NCI-H526 (cell line): ENCODE results near the gene NPIPB4.
"Not testable (repeated sequence)": the region's sequence is repeated elsewhere in the genome, so short reads cannot be mapped to it uniquely, and the experiment has no call there.

ENCODE experiments used
- DNase-seq, 2 experiments: peaks; one replicate each; lab custom pipeline; 2025; lab: John Stamatoyannopoulos, UW

The NPIPB4 gene

DNA sequence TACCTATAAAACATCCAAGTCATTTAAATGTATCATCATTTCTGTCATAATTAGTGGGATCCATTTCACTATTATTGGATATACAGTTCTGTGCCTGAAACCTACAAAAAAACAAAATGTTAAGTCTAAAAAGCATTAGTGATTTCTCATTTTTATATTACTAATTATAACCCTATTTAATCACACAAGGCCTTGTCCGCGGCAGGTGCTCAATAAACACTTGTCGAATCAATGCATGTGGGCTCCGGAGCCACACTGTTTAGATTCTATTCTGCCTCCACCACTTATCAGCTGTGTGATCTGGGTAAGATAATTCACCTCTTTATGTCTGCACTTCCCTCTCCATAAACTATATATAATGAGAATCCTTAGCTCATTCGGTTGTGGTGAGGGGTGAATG is at the start of gene NPIPB4:
Gene NPIPB4, minus strand, starts transcription at position 101 of the 400 bp plus-strand sequence. CDS start 378 bp downstream, outside the sequence.
- DNase-seq, result not testable (repeated sequence)

- not testable (repeated sequence) for DNase-seq
These were observed 41.4 kb upstream of the NPIPB4 start for GRCh38 chr16:21898998-21899397.

- DNase-seq, result not testable (repeated sequence)
These were observed 24.4 kb upstream of the NPIPB4 start for GRCh38 chr16:21881988-21882387.

GRCh38 chr16:21837186-21837585 is 20.4 kb downstream of the NPIPB4 start:
- DNase-seq, result not testable (repeated sequence)

- not testable (repeated sequence) for DNase-seq
These were observed 21.2 kb downstream of the NPIPB4 start for GRCh38 chr16:21836334-21836733.

DNA sequence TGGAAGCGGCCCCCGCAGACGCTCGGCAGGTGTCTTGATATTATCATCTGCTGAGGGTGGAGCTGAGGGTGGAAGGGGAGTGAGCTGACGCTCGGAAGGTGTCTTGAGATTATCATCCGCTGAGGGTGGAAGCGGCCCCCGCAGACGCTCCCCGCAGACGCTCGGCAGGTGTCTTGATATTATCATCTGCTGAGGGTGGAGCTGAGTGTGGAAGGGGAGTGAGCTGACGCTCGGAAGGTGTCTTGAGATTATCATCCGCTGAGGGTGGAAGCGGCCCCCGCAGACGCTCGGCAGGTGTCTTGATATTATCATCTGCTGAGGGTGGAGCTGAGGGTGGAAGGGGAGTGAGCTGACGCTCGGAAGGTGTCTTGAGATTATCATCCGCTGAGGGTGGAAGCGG is 21.8 kb downstream of the NPIPB4 start:
- not testable (repeated sequence) for DNase-seq

DNA sequence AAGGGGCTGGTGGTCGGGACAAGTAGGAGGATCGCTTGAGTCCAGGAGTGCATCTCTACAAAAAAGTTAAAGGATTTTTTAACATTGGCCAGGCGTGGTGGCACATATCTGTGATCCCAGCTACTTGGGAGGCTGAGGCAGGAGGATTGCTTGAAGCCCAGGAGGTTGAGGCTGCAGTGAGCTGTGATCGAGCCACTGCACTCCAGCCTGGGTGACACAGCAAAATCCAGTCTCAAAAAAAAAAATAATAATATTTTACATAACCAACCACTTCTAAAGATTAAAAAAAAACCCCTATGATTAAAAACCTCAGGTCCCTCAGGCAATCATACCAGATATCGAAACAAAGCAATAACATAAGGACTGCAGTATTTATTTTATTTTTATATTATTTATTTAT is 23.3 kb downstream of the NPIPB4 start:
- DNase-seq, result not testable (repeated sequence)

DNA sequence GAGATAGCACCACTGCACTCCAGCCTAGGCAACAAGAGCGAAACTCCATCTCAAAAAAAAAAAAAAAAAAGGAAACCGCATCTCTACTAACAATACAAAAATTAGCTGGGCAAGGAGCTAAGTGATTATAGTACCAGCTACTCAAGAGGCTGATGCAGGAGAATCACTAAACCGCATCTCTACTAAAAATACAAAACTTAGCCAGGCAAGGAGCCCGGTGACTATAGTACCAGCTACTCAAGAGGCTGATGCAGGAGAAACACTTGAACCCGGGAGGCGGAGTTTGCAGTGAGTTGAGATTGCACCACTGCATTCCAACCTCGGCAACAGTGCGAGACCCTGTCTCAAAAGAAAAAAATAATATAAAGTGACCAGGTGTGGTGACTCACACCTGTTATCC is 27.6 kb downstream of the NPIPB4 start:
- DNase-seq, result not testable (repeated sequence)

DNA sequence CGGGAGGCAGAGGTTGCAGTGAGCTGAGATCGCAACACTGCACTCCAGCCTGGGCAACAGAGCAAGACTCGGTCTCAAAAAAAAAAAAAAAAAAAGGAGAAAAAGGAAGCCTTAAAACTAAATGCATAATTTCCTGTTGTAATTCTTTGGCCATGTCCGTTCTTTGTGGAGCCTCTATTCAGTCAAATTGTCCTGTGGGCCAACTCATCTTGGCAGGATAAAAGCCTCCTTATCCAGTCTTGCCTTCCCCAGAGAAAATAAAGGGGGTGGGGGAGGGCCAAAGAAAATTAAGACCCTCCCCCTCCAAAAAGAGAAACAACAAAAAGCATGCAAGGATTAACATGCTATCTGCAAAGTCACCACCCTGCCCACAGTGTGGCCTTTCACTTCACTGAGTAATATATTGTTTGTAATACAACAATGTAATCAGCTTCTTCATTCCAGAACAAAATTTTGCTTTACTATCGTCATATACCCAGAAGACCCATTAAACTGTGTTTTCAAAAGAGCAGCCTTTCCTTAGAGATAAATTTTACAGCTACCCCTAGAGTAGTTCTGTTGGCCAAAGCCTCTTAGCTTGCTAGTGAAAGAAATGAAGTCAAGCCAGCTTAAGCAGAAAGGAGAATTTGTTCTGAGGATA is 31.4 kb downstream of the NPIPB4 start:
- DNase-seq, result not testable (repeated sequence)

GRCh38 chr16:21825526-21825925 is 32.0 kb downstream of the NPIPB4 start:
- not testable (repeated sequence) for DNase-seq

DNA sequence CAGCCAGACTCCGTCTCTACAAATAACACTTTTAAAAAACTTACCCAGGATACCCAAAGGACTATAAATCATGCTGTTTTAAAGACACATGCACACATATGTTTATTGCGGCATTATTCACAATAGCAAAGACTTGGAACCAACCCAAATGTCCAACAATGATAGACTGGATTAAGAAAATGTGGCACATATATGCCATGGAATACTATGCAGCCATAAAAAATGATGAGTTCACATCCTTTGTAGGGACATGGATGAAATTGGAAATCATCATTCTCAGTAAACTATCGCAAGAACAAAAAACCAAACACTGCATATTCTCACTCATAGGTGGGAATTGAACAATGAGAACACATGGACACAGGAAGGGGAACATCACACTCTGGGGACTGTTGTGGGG is 34.3 kb downstream of the NPIPB4 start:
- DNase-seq, result not testable (repeated sequence)

DNA sequence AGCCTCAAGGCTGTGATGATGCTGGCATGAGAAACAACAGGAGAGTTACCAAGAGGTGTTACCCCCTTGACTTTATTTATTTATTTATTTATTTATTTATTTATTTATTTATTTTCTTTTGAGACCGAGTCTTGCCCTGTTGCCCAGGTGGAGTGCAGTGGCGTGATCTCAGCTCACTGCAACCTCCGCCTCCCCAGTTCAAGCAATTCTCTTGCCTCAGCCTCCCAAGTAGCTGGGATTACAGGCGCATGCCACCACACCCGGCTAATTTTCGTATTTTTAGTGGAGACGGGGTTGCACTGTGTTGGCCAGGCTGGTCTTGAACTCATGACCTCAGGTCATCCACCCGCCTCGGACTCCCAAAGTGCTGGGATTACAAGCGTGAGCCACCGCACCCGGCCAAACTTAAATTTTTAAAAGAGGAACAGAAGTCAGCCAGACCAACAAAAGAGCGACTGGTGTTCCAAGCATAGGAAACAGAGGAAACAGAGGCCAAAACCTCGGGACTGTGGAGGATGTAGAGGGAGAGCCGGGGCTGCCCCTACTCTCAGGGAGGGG is 36.6 kb downstream of the NPIPB4 start:
- not testable (repeated sequence) for DNase-seq

GRCh38 chr16:21820028-21820907 is 37.3 kb downstream of the NPIPB4 start:
- DNase-seq, result peak; percentile 73 to 86

DNA sequence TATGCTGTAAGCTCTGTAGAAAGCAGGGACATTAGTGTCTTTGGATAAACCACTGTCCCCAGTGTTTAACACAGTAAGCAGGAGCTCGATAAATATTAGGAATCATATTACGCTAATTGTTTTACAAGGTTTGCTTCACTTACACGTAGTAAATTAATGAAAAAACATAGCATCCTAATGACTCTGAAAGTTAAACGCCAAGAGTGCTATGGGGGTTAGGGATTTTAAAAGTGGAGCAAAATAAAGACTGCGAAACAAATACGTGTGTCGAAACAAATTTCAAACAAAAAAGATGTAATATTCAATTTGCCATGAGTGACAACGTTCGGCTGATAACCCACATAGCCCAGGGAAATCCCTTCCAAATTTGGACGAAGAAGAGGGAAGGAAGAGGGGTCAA is 37.9 kb downstream of the NPIPB4 start:
- not testable (repeated sequence) for DNase-seq

GRCh38 chr16:21817012-21817411 is 40.5 kb downstream of the NPIPB4 start:
- DNase-seq, result not testable (repeated sequence)

GRCh38 chr16:21815694-21816093 is 41.9 kb downstream of the NPIPB4 start:
- DNase-seq, result not testable (repeated sequence)

DNA sequence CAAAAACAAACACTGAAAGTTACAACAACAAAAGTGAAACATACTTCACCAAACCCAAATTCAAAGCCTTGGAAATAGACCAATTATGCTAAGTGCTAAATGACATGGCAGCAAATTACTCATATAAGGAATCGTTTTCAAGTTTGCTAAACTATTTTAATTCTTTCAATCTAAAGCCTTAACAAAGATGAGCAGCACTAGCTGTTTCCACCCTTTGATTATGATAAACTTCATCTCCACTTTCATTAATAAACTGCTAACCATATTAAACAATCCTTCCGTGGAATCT is 55.2 kb downstream of the NPIPB4 start:
- DNase-seq, result not testable (repeated sequence)

GRCh38 chr16:21801538-21802374 is 55.8 kb downstream of the NPIPB4 start:
- DNase-seq, result peak; percentile 13 to 58

DNA sequence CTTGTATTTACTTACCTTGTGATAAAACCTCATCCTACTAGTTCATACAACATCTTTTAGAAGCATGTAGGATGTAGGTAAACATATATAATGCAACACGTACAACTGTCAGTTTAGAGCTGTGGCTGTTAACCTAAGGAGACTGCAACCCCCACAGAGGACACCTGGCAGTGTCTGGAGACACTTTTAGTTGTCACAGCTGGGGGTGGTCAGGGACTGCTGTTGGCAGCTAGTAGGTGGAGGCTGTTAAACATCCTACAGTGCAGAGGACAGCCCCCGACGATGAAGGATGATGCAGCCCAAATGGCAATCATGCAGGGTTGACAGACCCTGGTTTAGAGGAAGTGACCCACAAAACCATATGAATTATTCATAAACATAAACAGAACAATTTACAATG is 59.0 kb downstream of the NPIPB4 start:
- DNase-seq, result not testable (repeated sequence)

DNA sequence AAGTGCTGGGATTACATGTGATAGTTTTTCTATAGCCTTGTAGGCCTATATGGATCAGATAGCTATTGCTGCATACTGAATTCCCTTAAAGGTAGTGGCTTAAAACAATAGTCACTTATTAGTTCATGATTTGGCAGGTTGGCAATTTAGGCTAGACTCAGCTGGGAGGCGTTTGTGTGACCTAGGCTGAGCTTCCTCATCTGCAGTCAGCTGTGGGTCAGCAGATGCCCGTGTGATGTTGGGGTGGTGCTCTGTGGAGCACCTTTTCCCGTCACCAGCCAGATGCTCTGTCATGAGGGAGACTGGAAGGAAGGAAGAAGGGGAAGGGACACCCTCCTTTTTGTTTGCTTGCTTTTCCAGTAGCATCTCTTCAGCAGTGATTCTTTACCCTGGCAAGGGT is 64.2 kb downstream of the NPIPB4 start:
- not testable (repeated sequence) for DNase-seq

- not testable (repeated sequence) for DNase-seq
These were observed 67.0 kb downstream of the NPIPB4 start for GRCh38 chr16:21790506-21790905.
